Ectodermal cell (in vitro differentiated cells): ENCODE measurements around the gene SENP7.
"Not testable (repeated sequence)": the region's sequence is repeated elsewhere in the genome, so short reads cannot be mapped to it uniquely, and the experiment has no call there.

Experiments used
- H3K27ac ChIP-seq: 2 replicates; pipeline ENCODE4 v1.7.0; 2013; ENCODE audit warnings: mild to moderate bottlenecking, low read depth, low read length; ENCODE audit not compliant: insufficient read depth, poor library complexity, severe bottlenecking
- H3K27me3 ChIP-seq: 2 replicates; pipeline ENCODE4 v1.7.0; 2013; ENCODE audit warnings: mild to moderate bottlenecking, low read length; ENCODE audit not compliant: insufficient read depth, control insufficient read depth, poor library complexity, severe bottlenecking
- H3K36me3 ChIP-seq: one replicate; pipeline ENCODE4 v1.7.0; 2013; ENCODE audit warnings: low read length; ENCODE audit not compliant: control insufficient read depth, insufficient read depth
- H3K4me1 ChIP-seq: one replicate; pipeline ENCODE4 v1.7.0; 2013; ENCODE audit warnings: low read length; ENCODE audit not compliant: control insufficient read depth, insufficient read depth
- H3K4me3 ChIP-seq: 2 replicates; pipeline ENCODE4 v1.7.0; 2013; ENCODE audit warnings: low read depth, low read length, control low read depth; ENCODE audit not compliant: insufficient read depth
- H3K9me3 ChIP-seq: 2 replicates; pipeline ENCODE4 v1.7.0; 2013; ENCODE audit warnings: mild to moderate bottlenecking, low read length, moderate library complexity; ENCODE audit not compliant: control insufficient read depth
- WGBS, 2 experiments: methylation state at CpG; one replicate each; pipeline ENCODE4 v1.1.7; 2013; ENCODE audit warnings: missing lambda C conversion rate in 2 of 2; 5-methylcytosine and 5-hydroxymethylcytosine counted together

SENP7 gene

GRCh38 chr3:101458387-101458786, 54.6 kb downstream of the SENP7 start:
- Histone ChIP-seq H3K4me1 (no peaks in the 10 kb centered on the region), H3K4me3 (no peak overlapping the region), H3K27me3 (no peaks in the 10 kb centered on the region), H3K27ac (no peak overlapping the region), H3K9me3 (no peaks in the 10 kb centered on the region), H3K36me3 (no peaks in the 10 kb centered on the region)
- 89 to 91% methylated on average over 2 of the region's 2 CpGs for WGBS, 2 experiments

DNA sequence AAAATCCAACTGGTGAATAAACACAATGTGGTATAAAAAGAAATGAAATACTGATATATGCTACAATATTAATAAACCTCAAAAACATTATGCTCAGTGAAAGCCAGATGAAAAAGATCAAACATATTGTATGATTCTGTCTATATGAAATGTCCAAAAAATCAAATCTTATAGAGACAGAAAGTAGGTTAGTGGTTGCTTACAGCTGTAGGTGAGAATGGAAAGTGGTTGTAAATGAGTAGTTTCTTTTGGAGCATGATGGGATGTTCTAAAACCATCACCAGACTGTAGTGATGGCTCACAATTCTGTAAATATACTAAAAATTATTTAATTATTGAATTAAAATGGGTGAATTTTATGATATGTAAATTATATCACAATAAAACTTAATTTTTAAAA, 58.4 kb downstream of the SENP7 start:
- H3K4me1 ChIP-seq = no peaks in the 10 kb centered on the region
- H3K4me3 ChIP-seq = no peak overlapping the region
- no peak overlapping the region for H3K27ac ChIP-seq
- no peaks in the 10 kb centered on the region for H3K36me3 ChIP-seq
- H3K27me3 ChIP-seq = no peaks in the 10 kb centered on the region
- H3K9me3 ChIP-seq = no peaks in the 10 kb centered on the region

DNA sequence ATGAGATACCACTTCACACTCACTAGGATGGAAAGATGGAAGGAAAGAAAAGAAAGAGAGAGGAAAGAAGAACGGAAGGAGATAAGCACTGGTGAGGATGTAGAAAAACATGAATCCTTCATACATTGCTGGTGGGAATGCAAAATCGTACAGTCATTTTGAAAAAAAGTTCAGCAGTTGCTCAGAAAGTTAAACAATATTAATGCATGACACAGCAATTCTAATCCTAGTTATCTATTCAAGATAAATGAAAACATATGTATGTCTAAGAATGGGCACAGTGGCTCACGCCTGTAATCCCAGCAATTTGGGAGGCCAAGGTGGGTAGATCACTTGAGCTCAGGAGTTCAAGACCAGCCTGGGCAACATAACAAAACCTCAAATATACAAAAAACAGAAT, 59.1 kb downstream of the SENP7 start:
- no peak overlapping the region for H3K27ac ChIP-seq
- H3K9me3 ChIP-seq = no peaks in the 10 kb centered on the region
- H3K27me3 ChIP-seq = no peaks in the 10 kb centered on the region
- no peak overlapping the region for H3K4me3 ChIP-seq
- WGBS, 2 experiments = 89 to 95% methylated on average over 2 to 3 of the region's 3 CpGs
- H3K36me3 ChIP-seq = no peaks in the 10 kb centered on the region
- no peaks in the 10 kb centered on the region for H3K4me1 ChIP-seq

DNA sequence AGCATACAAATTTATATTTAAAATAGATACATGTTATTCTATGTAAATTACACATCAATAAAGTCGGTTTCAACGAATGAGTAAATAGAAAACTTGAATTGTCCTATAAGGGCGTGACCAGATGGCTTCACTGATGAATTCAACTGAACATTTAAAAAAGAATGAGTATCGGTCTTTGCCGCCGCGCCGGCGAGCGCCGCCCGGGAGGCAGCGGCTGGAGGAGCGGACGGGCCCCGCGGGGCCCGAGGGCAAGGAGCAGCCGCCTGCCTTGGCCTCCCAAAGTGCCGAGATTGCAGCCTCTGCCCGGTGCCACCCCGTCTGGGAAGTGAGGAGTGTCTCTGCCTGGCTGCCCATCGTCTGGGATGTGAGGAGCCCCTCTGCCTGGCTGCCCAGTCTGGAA, 74.4 kb downstream of the SENP7 start:
- not testable (repeated sequence) for H3K9me3 ChIP-seq, H3K4me3 ChIP-seq, H3K27ac ChIP-seq, H3K36me3 ChIP-seq, H3K27me3 ChIP-seq, H3K4me1 ChIP-seq
- 93 to 96% methylated on average over 22 of the region's 23 CpGs for WGBS, 2 experiments

GRCh38 chr3:101433652-101434051, 79.4 kb downstream of the SENP7 start:
- no peaks in the 10 kb centered on the region for H3K9me3 ChIP-seq
- H3K36me3 ChIP-seq = no peaks in the 10 kb centered on the region
- 89 to 100% methylated on average over 1 of the region's 1 CpG for WGBS, 2 experiments
- H3K4me3 ChIP-seq = no peak overlapping the region
- H3K27me3 ChIP-seq = no peaks in the 10 kb centered on the region
- no peak overlapping the region for H3K27ac ChIP-seq
- no peaks in the 10 kb centered on the region for H3K4me1 ChIP-seq

DNA sequence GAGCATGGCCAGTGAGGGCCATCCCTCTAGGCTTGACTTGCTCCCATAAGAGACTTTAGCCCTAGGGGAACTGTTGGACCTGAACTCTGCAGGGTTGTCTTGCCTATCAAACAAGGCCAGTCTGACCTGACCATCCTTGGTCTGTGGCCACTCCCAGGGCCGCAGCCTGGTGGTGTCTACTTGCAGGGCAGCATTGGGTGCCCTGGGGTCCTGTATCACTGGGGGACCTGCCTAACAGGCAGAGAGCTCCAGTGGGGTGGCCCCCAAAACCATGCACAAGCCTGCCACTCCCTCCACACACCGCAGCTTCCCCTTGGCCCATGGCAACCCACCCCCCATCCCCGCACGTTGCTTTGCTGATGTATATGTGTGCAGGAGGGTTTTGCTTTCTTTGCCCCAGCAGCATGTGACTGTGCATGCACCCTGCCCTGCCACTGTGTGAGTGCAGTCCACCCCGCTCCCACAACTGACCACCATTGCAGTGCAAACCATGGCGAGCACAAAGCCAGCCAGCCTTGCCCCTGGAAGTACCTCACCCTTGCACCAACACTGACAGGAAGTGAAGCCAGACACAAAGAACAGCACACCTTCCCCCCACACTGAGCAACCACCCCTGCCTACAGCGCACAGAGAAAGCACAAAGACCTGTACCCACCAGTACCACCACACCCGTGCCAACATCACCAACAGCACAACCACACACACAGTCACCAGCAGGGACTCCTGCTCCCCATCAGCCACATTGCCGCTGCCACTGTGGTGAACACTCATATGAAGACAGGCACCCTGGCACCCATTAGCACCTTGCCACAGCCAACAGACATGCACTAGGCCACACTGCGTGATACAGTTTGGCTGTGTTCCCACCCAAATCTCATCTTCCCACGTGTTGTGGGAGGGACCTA, 88.8 kb downstream of the SENP7 start:
- Histone ChIP-seq H3K27me3 (no peaks in the 10 kb centered on the region), H3K4me3 (no peak overlapping the region), H3K36me3 (no peaks in the 10 kb centered on the region), H3K27ac (no peak overlapping the region), H3K4me1 (no peaks in the 10 kb centered on the region), H3K9me3 (no peaks in the 10 kb centered on the region)
- 95 to 96% methylated on average over 11 of the region's 11 CpGs for WGBS, 2 experiments

DNA sequence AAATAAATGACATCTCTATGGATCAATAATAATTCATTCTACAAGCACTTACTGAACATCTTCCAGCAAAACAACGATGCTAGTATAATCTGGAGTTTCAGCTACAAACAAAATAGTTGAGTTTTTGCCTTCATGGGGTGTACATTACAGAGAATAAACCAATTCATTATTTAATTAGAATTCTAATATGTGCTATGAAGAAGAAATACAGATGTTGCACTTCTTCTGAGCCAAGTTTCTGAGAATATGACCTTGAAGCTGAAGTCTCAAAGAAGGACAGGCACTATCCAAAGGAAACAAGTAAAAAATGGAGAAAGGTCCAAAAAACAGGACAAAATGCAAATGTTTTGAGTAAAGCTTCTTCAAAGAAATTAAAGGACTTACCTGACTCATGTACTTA, 94.2 kb downstream of the SENP7 start:
- no peak overlapping the region for H3K27ac ChIP-seq
- WGBS, 2 experiments = 89% methylated on average over 1 of the region's 1 CpG; no CpG with 5 or more reads in 1 of the 2 experiments
- H3K27me3 ChIP-seq = no peaks in the 10 kb centered on the region
- H3K4me3 ChIP-seq = no peak overlapping the region
- no peaks in the 10 kb centered on the region for H3K4me1 ChIP-seq
- no peaks in the 10 kb centered on the region for H3K9me3 ChIP-seq
- H3K36me3 ChIP-seq = no peaks in the 10 kb centered on the region

GRCh38 chr3:101414121-101414520, 98.9 kb downstream of the SENP7 start:
- H3K4me1 ChIP-seq = no peaks in the 10 kb centered on the region
- H3K27ac ChIP-seq = no peak overlapping the region
- WGBS, 2 experiments = 95 to 96% methylated on average over 6 of the region's 6 CpGs
- H3K36me3 ChIP-seq = no peaks in the 10 kb centered on the region
- H3K4me3 ChIP-seq = no peak overlapping the region
- H3K9me3 ChIP-seq = no peaks in the 10 kb centered on the region
- no peaks in the 10 kb centered on the region for H3K27me3 ChIP-seq

- Histone ChIP-seq H3K27me3 (no peaks in the 10 kb centered on the region), H3K4me3 (no peak overlapping the region), H3K27ac (no peak overlapping the region), H3K36me3 (no peaks in the 10 kb centered on the region), H3K4me1 (no peaks in the 10 kb centered on the region), H3K9me3 (no peaks in the 10 kb centered on the region)
- WGBS, 2 experiments = 95 to 97% methylated on average over 2 of the region's 2 CpGs
Measured at GRCh38 chr3:101413656-101414055, 99.4 kb downstream of the SENP7 start.

DNA sequence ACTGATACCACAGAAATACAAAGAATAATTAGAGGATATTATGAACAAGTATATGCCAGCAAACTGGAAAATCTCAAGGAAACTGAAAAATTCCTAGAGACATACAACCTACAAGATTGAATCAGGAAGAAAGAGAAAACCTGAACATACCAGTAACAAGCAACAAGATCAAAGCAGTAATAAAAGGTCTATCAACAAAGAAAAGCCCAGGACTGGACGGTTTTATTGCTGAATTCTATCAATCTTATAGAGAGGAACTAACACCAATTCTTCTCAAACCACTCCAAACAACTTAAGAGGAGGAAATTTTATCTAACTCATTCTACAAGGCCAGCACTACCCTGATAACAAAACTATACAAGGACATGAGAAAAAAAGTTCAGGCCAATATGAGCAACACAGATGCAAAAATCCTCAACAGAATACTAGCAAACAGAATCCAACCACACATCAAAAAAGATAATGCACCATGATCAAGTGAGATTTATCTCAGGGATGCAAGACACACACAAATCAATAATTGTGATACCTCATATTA, 121.5 kb downstream of the SENP7 start:
- H3K27me3 ChIP-seq = no peaks in the 10 kb centered on the region
- no peaks in the 10 kb centered on the region for H3K9me3 ChIP-seq
- 83 to 87% methylated on average over 1 of the region's 1 CpG for WGBS, 2 experiments
- H3K4me3 ChIP-seq = no peak overlapping the region
- no peaks in the 10 kb centered on the region for H3K36me3 ChIP-seq
- H3K27ac ChIP-seq = no peak overlapping the region
- no peaks in the 10 kb centered on the region for H3K4me1 ChIP-seq
